Spinal cord (tissue), 10 donors: ENCODE measurements around the gene DNAJC5. TPM values are rescaled to one million over a fixed set of nuclear protein-coding genes. Genes with fewer than 3 reads are reported as not detected.

Experiments used
- DNase-seq, 6 donors: peaks; one replicate each; pipeline versions ENCODE4 v3.0.0 to v3.0.0-alpha.2; 2013 to 2015; ENCODE audit warnings: low spot score in 6 of 6, low read depth in 4 of 6
- H3K27ac ChIP-seq: one replicate; pipeline ENCODE4 v1.5.1; 2013; ENCODE audit warnings: low read depth, low read length, control low read depth
- H3K27me3 ChIP-seq: one replicate; pipeline ENCODE4 v1.6.1; 2013; ENCODE audit warnings: low read length; ENCODE audit not compliant: control insufficient read depth, insufficient read depth
- H3K36me3 ChIP-seq: one replicate; pipeline ENCODE4 v1.6.1; 2013; ENCODE audit warnings: low read length; ENCODE audit not compliant: control insufficient read depth, insufficient read depth
- H3K4me1 ChIP-seq: one replicate; pipeline ENCODE4 v1.6.1; 2013; ENCODE audit warnings: low read length; ENCODE audit not compliant: control insufficient read depth, insufficient read depth
- H3K4me3 ChIP-seq: one replicate; pipeline ENCODE4 v1.5.1; 2013; ENCODE audit warnings: low read depth, low read length, control low read depth
- H3K9me3 ChIP-seq: one replicate; pipeline ENCODE4 v1.6.1; 2013; ENCODE audit warnings: low read length; ENCODE audit not compliant: control insufficient read depth, insufficient read depth
- WGBS: methylation state at CpG from one replicate; pipeline ENCODE4 v1.1.5; 2013; ENCODE audit warnings: missing lambda C conversion rate; ENCODE audit not compliant: insufficient coverage; 5-methylcytosine and 5-hydroxymethylcytosine counted together
- polyA plus RNA-seq, 2 donors: library from polyadenylated mRNA; unstranded; fragments of 120-200 nt; gene quantifications; one replicate each; pipeline ENCODE4 v1.2.1, GENCODE V29; 2013; ENCODE audit not compliant: insufficient read length in 2 of 2
- total RNA-seq, 2 donors: library from RNA; depleted of rRNA in 1 of 2; stranded (reverse); fragments of 120-200 nt in 1 of 2; fragments of >200 nt in 1 of 2; gene quantifications; one replicate each; pipeline versions ENCODE4 v1.2.3 to v1.2.4, GENCODE V29; 2013 to 2014
- donor health status: healthy.

DNAJC5 gene
- total and polyA plus RNA-seq, 4 donors, result 59.4 to 112 (median 94.8) TPM

GRCh38 chr20:63882257-63883200, 12.4 kb upstream of the DNAJC5 start:
- Histone ChIP-seq H3K27me3 (no peaks in the 10 kb centered on the region), H3K27ac (no peak overlapping the region), H3K9me3 (no peaks in the 10 kb centered on the region), H3K36me3 (peaks cover 86% of the 10 kb centered on the region), H3K4me3 (no peak overlapping the region), H3K4me1 (no peaks in the 10 kb centered on the region)
- whole genome bisulfite sequencing, result 71% methylated on average over 19 of the region's 28 CpGs
- DNase-seq, result no peak

GRCh38 chr20:63883201-63883593, 11.7 kb upstream of the DNAJC5 start:
- H3K36me3 ChIP-seq, result peaks cover 86% of the 10 kb centered on the region

GRCh38 chr20:63884506-63885263, 10.2 kb upstream of the DNAJC5 start:
- WGBS, result 90% methylated on average over 15 of the region's 21 CpGs
- Histone ChIP-seq H3K36me3 (peaks cover 87% of the 10 kb centered on the region), H3K27me3 (no peaks in the 10 kb centered on the region), H3K4me3 (no peak overlapping the region), H3K4me1 (no peaks in the 10 kb centered on the region), H3K27ac (no peak overlapping the region), H3K9me3 (no peaks in the 10 kb centered on the region)
- no peak for DNase-seq

More at GRCh38 chr20:63883201-63883593, 11.7 kb upstream of the DNAJC5 start:
- no peak for DNase-seq
- Histone ChIP-seq H3K4me3 (no peak overlapping the region), H3K9me3 (no peaks in the 10 kb centered on the region), H3K27ac (no peak overlapping the region), H3K27me3 (no peaks in the 10 kb centered on the region), H3K4me1 (no peaks in the 10 kb centered on the region)
- 91% methylated on average over 5 of the region's 6 CpGs for WGBS

DNA sequence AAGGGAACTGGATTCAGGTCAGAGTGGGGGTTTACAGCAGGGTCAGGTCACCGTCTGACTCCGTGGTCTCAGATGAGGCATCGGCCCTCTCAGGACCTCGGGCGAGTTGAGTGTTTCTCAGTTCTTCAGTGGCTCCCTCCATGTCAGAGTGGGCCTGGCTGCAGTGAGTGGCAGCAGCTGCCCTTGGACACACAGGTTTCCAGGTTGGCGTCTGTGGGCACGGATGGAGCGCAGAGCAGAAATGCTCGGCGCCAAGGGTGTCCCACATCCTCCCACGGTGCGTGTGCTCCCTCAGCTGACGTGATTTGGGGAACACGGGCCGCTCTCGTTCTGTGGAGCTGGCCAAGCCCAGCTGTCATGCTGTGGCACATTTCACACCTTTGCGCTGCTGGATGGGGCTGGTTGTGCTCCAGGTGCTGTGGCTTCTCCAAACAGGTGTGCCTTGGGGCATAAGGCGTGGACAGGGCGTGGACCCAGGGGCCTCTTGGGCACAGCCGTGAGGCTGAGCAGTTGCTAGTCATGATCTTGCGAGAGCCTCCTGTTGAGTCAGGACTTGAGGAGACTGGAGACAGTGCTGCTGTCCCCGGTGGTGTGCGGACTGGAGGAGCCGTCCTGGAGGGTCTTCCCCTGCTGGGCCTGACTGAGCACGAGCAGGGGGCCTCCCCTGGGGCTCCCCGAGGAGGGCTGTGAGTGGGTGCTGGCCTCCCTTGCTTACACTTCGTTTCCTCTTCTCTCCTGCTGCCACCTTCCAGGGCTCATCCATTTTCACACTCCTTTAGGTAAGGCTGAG, 9.5 kb upstream of the DNAJC5 start:
- Histone ChIP-seq H3K27ac (no peak overlapping the region), H3K36me3 (peaks cover 92% of the 10 kb centered on the region)
- WGBS, result 90% methylated on average over 25 of the region's 27 CpGs

GRCh38 chr20:63886054-63886419, 8.9 kb upstream of the DNAJC5 start:
- H3K9me3 ChIP-seq, result no peaks in the 10 kb centered on the region
- no peak overlapping the region for H3K4me3 ChIP-seq
- H3K4me1 ChIP-seq, result no peaks in the 10 kb centered on the region
- H3K36me3 ChIP-seq, result peaks cover 93% of the 10 kb centered on the region
- no peak overlapping the region for H3K27ac ChIP-seq
- no peaks in the 10 kb centered on the region for H3K27me3 ChIP-seq
- DNase-seq, result no peak
- WGBS, result 97% methylated on average over 8 of the region's 14 CpGs

More for the DNA sequence above, 9.5 kb upstream of the DNAJC5 start:
- Histone ChIP-seq H3K27me3 (no peaks in the 10 kb centered on the region), H3K4me1 (no peaks in the 10 kb centered on the region), H3K4me3 (no peak overlapping the region), H3K9me3 (no peaks in the 10 kb centered on the region)
- no peak for DNase-seq

GRCh38 chr20:63886921-63887320, 8.0 kb upstream of the DNAJC5 start:
- Histone ChIP-seq H3K36me3 (peaks cover 92% of the 10 kb centered on the region), H3K4me3 (no peak overlapping the region), H3K27me3 (no peaks in the 10 kb centered on the region), H3K4me1 (no peaks in the 10 kb centered on the region), H3K27ac (no peak overlapping the region), H3K9me3 (no peaks in the 10 kb centered on the region)
- DNase-seq, result no peak
- 97% methylated on average over 11 of the region's 11 CpGs for WGBS

GRCh38 chr20:63889241-63890200, 5.4 kb upstream of the DNAJC5 start:
- Histone ChIP-seq H3K4me1 (peaks cover 7% of the 10 kb centered on the region), H3K27me3 (no peaks in the 10 kb centered on the region), H3K27ac (no peak overlapping the region), H3K36me3 (peaks cover 66% of the 10 kb centered on the region), H3K9me3 (no peaks in the 10 kb centered on the region), H3K4me3 (no peak overlapping the region)
- DNase-seq, result no peak
- WGBS, result 91% methylated on average over 21 of the region's 25 CpGs

GRCh38 chr20:63890201-63890576, 4.7 kb upstream of the DNAJC5 start:
- Histone ChIP-seq H3K27me3 (no peaks in the 10 kb centered on the region), H3K4me1 (peaks cover 9% of the 10 kb centered on the region), H3K36me3 (peaks cover 59% of the 10 kb centered on the region), H3K4me3 (no peak overlapping the region), H3K9me3 (no peaks in the 10 kb centered on the region), H3K27ac (no peak overlapping the region)
- 90% methylated on average over 3 of the region's 7 CpGs for WGBS
- DNase-seq, result no peak
